Measurements from ENCODE around the gene INTS11.
A peak's percentile ranks its signal among the peaks of the same experiment; 100 is the strongest.

INTS11 gene

GRCh38 chr1:1358433-1359271 lies 34.2 kb upstream of the INTS11 start, which contains the start of gene MXRA8:
TSS of gene MXRA8 (minus strand) at chr1:1358555. CDS start at chr1:1358504, 51 bp downstream.
- no peak for DNase-seq (ENCODE audit: low read depth in 2 of 3, low spot score in 2 of 3)

GRCh38 chr1:1357871-1358432 lies 33.5 kb upstream of the INTS11 start:
- no peak for DNase-seq (ENCODE audit: low read depth in 2 of 3, low spot score in 2 of 3)

GRCh38 chr1:1356796-1357401 lies 32.4 kb upstream of the INTS11 start:
- no peak for DNase-seq (ENCODE audit: low read depth in 2 of 3, low spot score in 2 of 3)

DNA sequence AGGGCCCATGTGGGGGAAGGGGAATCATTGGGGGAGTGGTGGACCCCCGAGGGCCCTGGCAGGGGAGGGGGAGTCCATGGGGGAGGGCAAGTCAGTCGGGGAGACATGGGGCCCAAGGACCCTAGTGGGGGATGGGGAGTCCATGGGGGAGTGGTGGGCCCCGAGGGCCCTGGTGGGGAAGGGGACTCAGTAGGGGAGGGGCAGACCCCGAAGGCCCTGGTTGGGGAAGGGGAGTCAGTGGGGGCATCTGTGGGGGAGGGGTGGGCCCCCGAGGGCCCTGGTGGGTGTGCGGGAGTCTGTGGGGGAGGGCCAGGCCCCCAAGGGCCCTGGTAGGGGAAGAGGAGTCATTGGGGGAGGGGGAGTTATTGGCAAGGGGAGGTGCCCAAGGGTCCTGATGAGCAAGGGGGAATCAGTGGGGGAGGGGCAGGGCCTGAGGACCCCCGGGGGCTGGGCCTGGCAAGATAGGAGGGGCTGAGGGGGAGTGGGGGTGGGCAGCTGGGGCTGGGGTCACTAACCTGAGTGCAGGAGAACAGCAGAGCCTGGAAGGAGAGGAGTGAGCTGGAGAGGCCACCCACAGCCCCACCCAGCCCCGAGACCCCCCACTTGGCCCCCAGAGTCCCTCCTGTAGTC lies 31.8 kb upstream of the INTS11 start:
- no peak for DNase-seq (ENCODE audit: low read depth in 2 of 3, low spot score in 2 of 3)

DNA sequence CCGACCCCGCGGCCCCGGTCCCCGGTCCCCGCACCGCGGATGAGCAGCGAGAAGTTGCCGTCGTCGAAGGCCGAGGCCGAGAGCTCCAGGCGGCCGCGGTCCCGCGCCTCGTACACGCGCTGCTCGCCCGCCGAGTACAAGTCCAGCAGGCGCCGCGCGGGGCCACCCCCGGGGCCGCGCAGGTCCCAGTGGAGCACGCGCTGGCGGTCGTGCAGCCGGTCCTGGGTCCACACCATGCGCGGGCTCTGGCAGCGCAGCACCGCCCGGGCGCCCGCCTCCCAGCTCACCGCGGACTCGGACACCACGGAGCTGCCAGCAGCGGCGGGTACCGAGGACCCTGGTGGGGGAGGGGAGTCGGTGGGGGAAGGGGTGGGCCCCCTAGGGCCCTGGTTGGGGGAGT lies 31.0 kb upstream of the INTS11 start:
- no peak for DNase-seq (ENCODE audit: low read depth in 2 of 3, low spot score in 2 of 3)

DNA sequence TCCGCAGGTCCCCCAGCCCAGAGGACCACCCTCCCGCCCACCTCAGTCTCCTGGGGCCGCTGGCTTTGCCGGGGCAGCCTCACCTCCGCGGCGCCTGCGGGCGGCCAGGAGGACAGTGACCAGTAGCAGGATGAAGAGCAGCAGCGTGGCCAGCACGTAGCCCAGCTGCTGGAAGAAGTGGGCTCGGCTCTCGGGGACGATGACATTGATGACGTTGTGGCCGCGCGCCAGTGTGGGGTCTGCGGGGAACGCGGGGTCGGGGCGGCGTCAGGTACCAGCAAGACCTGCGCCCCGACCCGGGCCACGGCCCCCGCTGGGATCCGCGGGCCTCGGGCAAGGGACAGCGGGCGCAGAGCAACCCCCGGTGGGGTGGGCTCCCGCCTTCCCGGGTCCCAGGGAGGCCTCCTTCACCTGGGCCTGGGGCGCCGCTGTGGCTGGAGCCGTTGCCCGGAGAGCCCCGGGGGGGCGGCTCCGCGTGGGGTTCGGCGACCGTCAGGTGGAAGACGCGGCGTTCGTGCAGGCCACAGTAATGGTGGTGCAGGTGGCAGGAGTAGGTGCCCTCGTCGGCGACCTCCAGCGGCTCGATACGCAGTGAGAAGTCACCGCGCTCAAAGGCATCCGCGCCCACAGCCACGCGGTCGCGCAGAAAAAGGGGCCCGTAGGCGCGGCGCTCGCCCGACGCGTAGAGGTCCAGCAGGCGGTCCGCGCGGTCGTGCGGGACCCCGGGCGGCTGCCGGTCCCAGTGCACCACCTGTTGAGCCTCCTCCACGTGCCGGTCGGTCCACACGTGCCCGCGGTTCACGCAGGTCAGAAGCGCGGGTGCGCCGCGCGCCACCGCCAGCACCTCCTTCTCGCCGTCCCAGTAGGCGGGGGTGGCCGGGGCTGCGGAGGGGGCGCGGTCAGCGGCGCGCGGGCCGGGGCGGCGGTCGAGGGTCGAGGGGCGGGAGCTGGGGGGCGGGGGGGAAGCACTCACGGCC lies 30.1 kb upstream of the INTS11 start:
- DNase-seq (ENCODE audit: low read depth in 2 of 3, low spot score in 2 of 3) = no peak

- no peak for DNase-seq (ENCODE audit: low read depth in 2 of 3, low spot score in 2 of 3)
These were observed 29.1 kb upstream of the INTS11 start for GRCh38 chr1:1353389-1354151.

DNA sequence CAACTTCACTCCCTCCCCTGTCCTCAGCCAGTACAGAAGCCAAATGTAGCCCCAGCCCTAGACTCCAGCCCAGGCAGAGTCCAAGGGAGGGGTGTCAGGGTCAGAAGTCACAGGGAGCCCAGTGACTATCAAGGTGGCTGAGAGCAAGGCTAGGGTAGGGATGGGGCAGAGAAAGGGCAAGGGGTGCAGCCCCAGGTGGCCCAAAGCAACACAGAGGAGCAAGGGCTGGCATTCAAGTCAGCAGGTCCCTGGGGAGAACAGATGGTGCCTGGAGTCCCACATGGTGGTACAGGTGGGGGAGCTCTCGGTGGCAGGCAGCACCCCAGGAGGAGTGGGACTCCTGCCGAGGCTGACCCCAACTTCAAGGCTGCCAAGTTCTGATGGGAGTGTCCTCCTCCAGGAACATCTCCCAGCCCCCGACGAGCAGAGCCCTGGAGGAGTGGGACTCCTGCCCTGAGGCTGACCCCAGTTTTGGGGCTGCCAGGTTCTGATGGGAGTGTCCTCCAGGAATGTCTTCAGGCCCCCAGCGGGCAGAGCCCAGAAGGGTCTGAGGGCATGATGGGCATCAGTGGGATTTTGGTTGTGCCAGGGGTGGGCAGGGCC lies 28.4 kb upstream of the INTS11 start:
- DNase-seq (ENCODE audit: low read depth in 2 of 3, low spot score in 2 of 3) = no peak

GRCh38 chr1:1351511-1352427 lies 27.3 kb upstream of the INTS11 start:
- DNase-seq (ENCODE audit: low read depth in 2 of 3, low spot score in 2 of 3) = no peak

- peak in 2 of 3 experiments; percentile 40 to 46 for DNase-seq (ENCODE audit: low read depth in 2 of 3, low spot score in 2 of 3)
These were observed 25.0 kb upstream of the INTS11 start, which contains the start of gene DVL1 for GRCh38 chr1:1349256-1350012. TSS of gene DVL1 (minus strand) at chr1:1349418. CDS start at chr1:1349065, 353 bp downstream.

DNA sequence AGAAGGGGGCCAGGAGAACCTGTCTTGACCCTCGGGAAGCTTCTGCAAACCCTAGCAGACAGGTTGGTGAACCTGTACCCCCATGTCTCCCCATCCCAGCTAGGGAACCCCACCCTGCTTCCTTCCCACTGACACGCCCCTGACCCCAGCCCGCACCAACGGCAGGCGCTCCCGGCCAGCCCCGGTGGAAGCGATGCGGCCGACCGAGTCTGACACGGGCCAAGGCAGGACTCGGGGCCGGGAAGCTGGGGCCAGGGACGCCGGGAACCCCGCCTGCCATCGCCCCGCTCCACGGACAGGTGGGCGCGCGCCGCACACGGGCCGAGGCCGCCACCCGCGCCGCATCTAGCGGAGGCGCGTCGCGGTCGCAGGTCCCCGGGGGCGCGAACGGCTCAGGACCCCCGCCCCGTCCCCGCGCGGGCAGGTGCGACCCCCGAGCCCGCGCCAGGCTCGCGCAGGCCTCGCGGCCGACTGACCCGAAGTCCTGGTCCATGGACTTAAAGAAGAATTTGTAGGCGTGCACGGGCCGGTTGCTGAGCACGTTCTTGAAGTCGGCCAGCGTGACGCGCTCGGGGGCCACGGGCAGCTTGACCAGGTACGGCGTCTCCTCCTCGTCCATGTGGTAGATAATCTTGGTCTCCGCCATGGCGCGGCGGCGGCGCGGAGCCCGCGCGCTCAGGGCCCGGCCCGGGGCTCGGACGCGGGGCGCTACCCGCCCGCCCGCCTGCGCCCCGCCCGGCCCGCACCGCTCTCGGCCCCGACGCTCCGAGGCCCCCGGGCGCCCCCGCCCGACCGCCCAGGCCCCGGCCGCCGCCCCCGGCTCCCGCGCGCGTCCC lies 24.2 kb upstream of the INTS11 start:
- no peak for DNase-seq (ENCODE audit: low read depth in 2 of 3, low spot score in 2 of 3)

DNA sequence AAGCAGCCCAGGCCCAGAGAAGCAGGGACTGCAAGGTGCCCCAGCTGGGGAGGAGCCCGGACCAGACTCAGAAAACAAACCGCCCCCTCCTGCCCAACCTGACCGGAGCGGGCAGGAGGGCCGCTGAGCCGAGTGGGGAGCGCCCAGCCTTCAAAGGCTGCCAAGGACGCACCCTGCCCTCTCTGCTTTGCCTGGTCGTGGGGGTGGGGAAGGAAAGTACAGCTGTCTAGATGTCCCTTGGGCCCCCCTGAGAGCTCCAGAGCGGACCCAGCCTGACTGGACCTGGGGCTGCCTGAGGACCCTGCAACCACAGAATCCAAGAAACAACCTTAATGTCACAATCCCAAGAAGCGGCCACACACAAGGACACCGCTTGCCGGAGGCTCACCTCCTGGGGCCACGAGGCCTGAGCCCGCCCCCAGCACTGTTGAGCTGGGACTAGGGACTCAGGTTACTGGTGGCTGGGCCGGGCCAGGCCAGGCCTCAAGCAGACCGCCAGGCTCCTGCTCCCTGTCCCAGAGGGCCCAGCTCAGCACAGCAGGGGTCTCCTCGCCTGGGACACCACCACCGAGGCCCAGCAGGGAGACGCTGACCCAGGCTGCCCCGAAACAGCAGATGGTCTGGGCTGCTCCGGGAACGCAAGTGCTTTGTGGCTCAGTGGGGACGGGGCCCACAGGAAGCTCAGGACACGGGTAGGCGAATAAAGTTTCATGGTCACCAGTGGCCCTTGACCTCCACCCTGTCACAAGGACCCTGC lies 23.4 kb upstream of the INTS11 start:
- DNase-seq (ENCODE audit: low read depth in 2 of 3, low spot score in 2 of 3) = no peak

DNA sequence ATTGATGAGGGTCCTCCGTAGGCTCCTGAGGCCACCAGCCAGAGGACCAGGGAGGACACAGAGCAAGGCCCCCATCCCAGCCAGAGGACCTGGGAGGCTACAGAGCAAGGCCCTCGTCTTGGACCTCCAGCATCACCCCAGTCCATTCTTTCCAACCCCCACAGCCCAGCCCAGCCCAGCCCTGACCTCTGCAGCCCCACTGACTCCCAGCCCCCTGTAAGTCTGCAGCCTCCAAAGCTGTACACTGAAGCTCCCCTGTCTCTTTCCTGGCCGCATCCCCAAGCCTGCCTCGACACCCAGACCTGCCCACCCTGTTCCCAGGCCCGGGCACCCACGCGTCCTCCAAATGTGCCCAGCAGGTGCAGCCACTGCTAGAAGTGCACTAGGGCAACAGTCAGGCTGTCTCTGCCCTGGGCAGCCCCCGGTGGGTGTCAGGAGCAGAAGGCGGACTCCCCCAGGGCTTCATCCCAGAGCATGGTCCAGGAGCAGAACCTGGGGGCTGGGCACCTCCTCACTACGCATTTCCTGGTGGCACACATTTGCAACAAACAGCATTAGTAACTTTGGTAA lies 22.7 kb upstream of the INTS11 start:
- DNase-seq (ENCODE audit: low read depth in 2 of 3, low spot score in 2 of 3) = no peak

GRCh38 chr1:1346501-1346890 lies 22.0 kb upstream of the INTS11 start:
- no peak for DNase-seq (ENCODE audit: low read depth in 2 of 3, low spot score in 2 of 3)

DNA sequence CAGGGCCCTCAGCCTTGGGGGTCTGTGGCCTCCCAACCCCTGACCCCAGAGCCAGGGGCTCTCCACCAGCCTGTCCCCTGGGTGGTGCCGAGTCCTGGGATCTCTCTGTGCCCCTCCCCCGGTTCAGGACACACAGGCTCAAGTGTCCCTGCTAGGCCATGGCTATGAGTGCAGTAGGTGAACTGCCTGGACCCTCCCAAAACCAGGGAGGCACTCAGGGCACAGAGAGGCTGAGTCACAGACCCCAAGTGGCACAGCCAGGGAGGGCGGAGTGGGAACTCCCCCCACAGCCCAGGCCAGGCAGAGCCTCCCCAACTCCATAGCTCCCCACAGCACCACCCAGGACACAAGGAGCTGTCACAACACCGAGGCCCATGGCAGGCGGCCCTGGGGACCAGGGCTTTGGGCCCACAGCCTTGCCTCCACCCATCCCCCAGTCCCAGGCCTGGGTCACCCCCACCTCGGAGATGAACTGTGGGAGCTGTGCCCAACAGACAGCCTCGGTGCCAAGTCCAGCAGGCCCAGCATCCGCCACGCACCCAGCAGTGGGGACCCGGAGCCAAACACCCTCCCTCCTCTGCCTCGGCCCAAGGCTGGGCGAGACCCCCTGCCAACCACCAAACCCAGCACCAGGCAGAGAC lies 21.5 kb upstream of the INTS11 start:
- no peak for DNase-seq (ENCODE audit: low read depth in 2 of 3, low spot score in 2 of 3)

All from activated CD8-positive, alpha-beta memory T cell treated with anti-CD3 and anti-CD28 coated beads for 48 hours (primary cell).